Measurements from ENCODE around the gene UBE4B. TPM values are rescaled to one million over a fixed set of nuclear protein-coding genes. Genes with fewer than 3 reads are reported as not detected.
A peak's percentile ranks its signal among the peaks of the same experiment; 100 is the strongest.

The UBE4B gene
- polyA plus RNA-seq, 3 donors = 6.0 to 34.6 (median 9.2) TPM

DNA sequence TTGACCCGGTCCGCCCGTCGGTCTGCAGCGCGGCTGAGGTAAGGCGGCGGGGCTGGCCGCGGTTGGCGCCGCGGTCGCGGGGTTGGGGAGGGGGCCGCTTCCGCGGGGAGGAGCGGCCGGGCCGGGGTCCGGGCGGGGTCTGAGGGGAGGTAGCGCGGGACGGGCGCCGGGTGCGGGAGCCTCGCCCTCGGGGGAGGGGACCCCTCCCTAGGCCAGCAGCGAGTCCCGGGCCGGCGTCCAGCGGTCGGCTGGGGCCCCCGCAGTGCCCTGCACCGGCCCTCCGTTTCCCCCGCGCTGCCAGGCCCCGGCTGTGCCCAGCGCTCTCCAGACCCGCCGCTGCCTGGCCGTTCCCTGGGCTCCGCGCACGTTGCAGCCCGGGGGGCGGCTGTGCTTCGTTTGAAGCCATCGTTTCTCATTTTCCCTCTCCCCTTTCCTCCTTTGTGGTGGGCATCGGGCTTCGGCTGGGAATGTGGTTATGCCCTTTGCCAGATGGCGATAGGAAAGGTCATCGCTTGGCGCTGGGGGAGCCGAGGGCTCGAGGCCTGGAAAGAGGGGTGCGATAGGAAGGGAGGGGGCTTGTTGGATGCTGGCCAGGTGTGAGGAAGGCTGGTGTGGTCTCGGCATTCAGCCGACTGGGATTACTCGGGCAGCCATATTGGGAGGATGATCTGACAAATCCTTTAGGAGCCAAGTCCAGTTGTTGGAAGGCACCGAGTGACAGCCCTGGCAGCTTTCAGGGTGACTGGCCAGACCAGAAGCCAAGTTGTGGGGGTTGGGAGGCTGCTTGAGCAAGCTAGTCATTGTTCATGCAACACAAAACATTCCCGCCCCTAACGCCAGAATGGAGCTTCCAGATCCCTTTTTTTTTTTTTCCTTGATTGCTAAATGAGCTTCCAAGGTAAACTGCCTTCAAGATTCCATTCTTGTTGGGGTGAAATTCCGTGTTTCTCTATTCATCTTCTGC lies 178.4 kb downstream of the UBE4B start:
- intact Hi-C loops (cut with micrococcal nuclease) = loop anchor here (5.0 to 10.0 kb wide), 2 partner anchors 36 to 204 kb away; no protein-coding TSS in a partner anchor
- TF ChIP-seq, protein P1, sequence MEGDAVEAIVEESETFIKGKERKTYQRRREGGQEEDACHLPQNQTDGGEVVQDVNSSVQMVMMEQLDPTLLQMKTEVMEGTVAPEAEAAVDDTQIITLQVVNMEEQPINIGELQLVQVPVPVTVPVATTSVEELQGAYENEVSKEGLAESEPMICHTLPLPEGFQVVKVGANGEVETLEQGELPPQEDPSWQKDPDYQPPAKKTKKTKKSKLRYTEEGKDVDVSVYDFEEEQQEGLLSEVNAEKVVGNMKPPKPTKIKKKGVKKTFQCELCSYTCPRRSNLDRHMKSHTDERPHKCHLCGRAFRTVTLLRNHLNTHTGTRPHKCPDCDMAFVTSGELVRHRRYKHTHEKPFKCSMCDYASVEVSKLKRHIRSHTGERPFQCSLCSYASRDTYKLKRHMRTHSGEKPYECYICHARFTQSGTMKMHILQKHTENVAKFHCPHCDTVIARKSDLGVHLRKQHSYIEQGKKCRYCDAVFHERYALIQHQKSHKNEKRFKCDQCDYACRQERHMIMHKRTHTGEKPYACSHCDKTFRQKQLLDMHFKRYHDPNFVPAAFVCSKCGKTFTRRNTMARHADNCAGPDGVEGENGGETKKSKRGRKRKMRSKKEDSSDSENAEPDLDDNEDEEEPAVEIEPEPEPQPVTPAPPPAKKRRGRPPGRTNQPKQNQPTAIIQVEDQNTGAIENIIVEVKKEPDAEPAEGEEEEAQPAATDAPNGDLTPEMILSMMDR (IDR thresholded peaks at IDR 0.05) = no peak
- Mint-ChIP-seq H3K36me3 (peaks cover 4 to 12% of the 10 kb centered on the region in 2 donors), H3K27ac (peak overlapping the region; percentile 85 to 98 (median 88)), H3K9me3 (no peaks in the 10 kb centered on the region), H3K27me3 (ENCODE audit: low read depth in 3 of 3) (peaks cover 2 to 5% (median 4%) of the 10 kb centered on the region in 3 donors), H3K4me1 (peaks cover 46% of the 10 kb centered on the region), H3K4me3 (peak overlapping the region; percentile 92 to 94)
- WGBS (ENCODE audit: insufficient coverage) = 0% methylated on average over 53 of the region's 69 CpGs
- peak overlapping the region; percentile 85 to 94 (median 91) for H3K4me3 ChIP-seq (replicated peaks in 1 of 3; ENCODE audit: low read depth in 2 of 3, low read length in 3 of 3)
- peak overlapping the region; percentile 58 for H2AFZ ChIP-seq (ENCODE audit: insufficient read depth, low read depth, low read length, poor library complexity, severe bottlenecking)
- H3K79me2 ChIP-seq (ENCODE audit: insufficient read depth, low read length) = peaks cover 49% of the 10 kb centered on the region
- peak overlapping the region; percentile 94 for H3K4me2 ChIP-seq (replicated peaks; ENCODE audit: extremely low read depth, low read length, poor library complexity, severe bottlenecking)
- peak; percentile 44 to 73 (median 53) for DNase-seq
- H3K36me3 ChIP-seq (replicated peaks in 1 of 2; ENCODE audit: control insufficient read depth in 1 of 2, insufficient read depth in 2 of 2, low read length in 2 of 2) = no peaks in the 10 kb centered on the region
- peaks cover 30 to 37% of the 10 kb centered on the region in 2 donors for H3K4me1 ChIP-seq (ENCODE audit: control insufficient read depth in 1 of 2, insufficient read depth in 2 of 2, low read length in 2 of 2)
- H3K9ac ChIP-seq (ENCODE audit: insufficient read depth, low read length, poor library complexity, severe bottlenecking) = peak overlapping the region; percentile 92
- peaks cover 40% of the 10 kb centered on the region for H4K20me1 ChIP-seq (ENCODE audit: insufficient read depth, low read length)
- no peaks in the 10 kb centered on the region for H3K27me3 ChIP-seq (ENCODE audit: control insufficient read depth in 2 of 2, insufficient read depth in 2 of 2, low read length in 2 of 2)
- H3K9me3 ChIP-seq (replicated peaks in 1 of 2; ENCODE audit: control insufficient read depth in 1 of 2, insufficient read depth in 1 of 2, low read length in 2 of 2) = no peaks in the 10 kb centered on the region
- H3K27ac ChIP-seq (ENCODE audit: low read depth in 1 of 2, low read length in 2 of 2) = peak overlapping the region; percentile 40 to 97

DNA sequence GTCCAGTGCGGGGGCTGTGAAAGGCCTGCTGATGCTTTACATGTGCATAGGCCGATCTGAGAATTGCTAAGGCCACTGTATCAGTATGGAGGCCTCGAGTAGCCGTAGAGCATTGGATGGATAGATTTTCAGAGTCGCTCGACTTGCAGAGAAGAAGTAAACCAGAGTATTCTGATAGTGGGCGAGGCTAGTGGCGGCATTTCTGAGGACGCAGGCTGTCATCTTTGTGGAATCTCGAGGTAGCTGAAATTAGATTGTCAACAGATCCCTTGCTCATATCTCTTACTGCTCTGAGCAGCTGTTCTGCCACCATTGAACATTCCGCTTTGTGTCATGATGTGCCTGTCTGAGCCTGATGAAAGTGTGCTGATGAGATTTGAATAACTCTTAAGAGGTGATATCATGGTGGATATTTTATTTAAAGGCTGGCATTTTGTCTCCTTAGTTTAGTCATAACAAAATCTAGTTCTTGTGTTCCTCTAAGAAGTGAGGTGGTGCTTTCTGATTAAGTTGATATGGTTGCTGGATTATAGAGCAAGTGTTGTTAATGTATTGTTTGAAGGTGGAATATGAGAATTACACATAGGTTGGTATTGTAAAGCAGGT lies 179.2 kb downstream of the UBE4B start:
- no peaks in the 10 kb centered on the region for H3K27me3 ChIP-seq (ENCODE audit: control insufficient read depth in 2 of 2, insufficient read depth in 2 of 2, low read length in 2 of 2)
- Mint-ChIP-seq H3K36me3 (peaks cover 4 to 12% of the 10 kb centered on the region in 2 donors), H3K27me3 (ENCODE audit: low read depth in 3 of 3) (peaks cover 2 to 3% (median 3%) of the 10 kb centered on the region in 3 donors), H3K9me3 (no peaks in the 10 kb centered on the region), H3K4me3 (peak overlapping the region; percentile 92 to 94), H3K4me1 (peaks cover 52% of the 10 kb centered on the region), H3K27ac (peak overlapping the region in 5 of 7 donors; percentile 85 to 98 (median 94))
- peak overlapping the region in 1 of 2 donors; percentile 97 for H3K27ac ChIP-seq (ENCODE audit: low read depth in 1 of 2, low read length in 2 of 2)
- H3K4me2 ChIP-seq (replicated peaks; ENCODE audit: extremely low read depth, low read length, poor library complexity, severe bottlenecking) = peak overlapping the region; percentile 94
- no peaks in the 10 kb centered on the region for H3K9me3 ChIP-seq (replicated peaks in 1 of 2; ENCODE audit: control insufficient read depth in 1 of 2, insufficient read depth in 1 of 2, low read length in 2 of 2)
- no peak for DNase-seq
- H3K4me3 ChIP-seq (replicated peaks in 1 of 3; ENCODE audit: low read depth in 2 of 3, low read length in 3 of 3) = peak overlapping the region; percentile 85 to 94 (median 91)
- TF ChIP-seq, protein P1 (IDR thresholded peaks at IDR 0.05) = no peak
- H4K20me1 ChIP-seq (ENCODE audit: insufficient read depth, low read length) = peaks cover 48% of the 10 kb centered on the region
- H3K9ac ChIP-seq (ENCODE audit: insufficient read depth, low read length, poor library complexity, severe bottlenecking) = peak overlapping the region; percentile 92
- WGBS (ENCODE audit: insufficient coverage) = 94% methylated on average over 11 of the region's 11 CpGs
- no peaks in the 10 kb centered on the region for H3K36me3 ChIP-seq (replicated peaks in 1 of 2; ENCODE audit: control insufficient read depth in 1 of 2, insufficient read depth in 2 of 2, low read length in 2 of 2)
- intact Hi-C loops (cut with micrococcal nuclease) = loop anchor here (5.0 to 10.0 kb wide), 2 partner anchors 35 to 203 kb away; no protein-coding TSS in a partner anchor
- H2AFZ ChIP-seq (ENCODE audit: insufficient read depth, low read depth, low read length, poor library complexity, severe bottlenecking) = no peak overlapping the region
- H3K4me1 ChIP-seq (ENCODE audit: control insufficient read depth in 1 of 2, insufficient read depth in 2 of 2, low read length in 2 of 2) = peaks cover 33 to 37% of the 10 kb centered on the region in 2 donors
- peaks cover 57% of the 10 kb centered on the region for H3K79me2 ChIP-seq (ENCODE audit: insufficient read depth, low read length)

Data from CD14-positive monocyte (primary cell).